ENCODE measurements around the gene CSRNP3. TPM values are rescaled to one million over a fixed set of nuclear protein-coding genes. Genes with fewer than 3 reads are reported as not detected.

Gene CSRNP3
- total and polyA plus RNA-seq, 2 donors (not counting 3 experiments of a cell fraction or from before 2014, with no cell fraction given) = not detected

- dilution Hi-C loops (cut with MboI; ENCODE audit: extremely low pct_ligation_motif_present, low sequenced_read_pairs) (no loop called here), intact Hi-C loops (cut with micrococcal nuclease) (no loop called here)
- H2AFZ ChIP-seq (ENCODE audit: low read depth, low read length) = no peak overlapping the region
- H3K9me3 ChIP-seq (replicated peaks; ENCODE audit: control insufficient read depth, insufficient read depth, low read length) = no peaks in the 10 kb centered on the region
- H3K4me2 ChIP-seq (ENCODE audit: insufficient read depth, low read length) = no peak overlapping the region
- DNase-seq (ENCODE audit: low read depth, low spot score) (no peak), FAIRE-seq (no peak)
- no peak overlapping the region for H3K9ac ChIP-seq (replicated peaks; ENCODE audit: extremely low read depth, insufficient read depth, low read length)
- H3K36me3 ChIP-seq (ENCODE audit: control insufficient read depth in 2 of 2, extremely low read depth in 1 of 2, insufficient read depth in 2 of 2, low read length in 2 of 2) = no peaks in the 10 kb centered on the region
- ChIA-PET POLR2A (no interaction called here), CTCF (interaction anchor here (0.8 to 1.8 kb wide), 3 partner anchors 10 to 671 kb away, joined by 3 to 4 read pairs (median 4); no protein-coding TSS in a partner anchor)
- H3K4me3 ChIP-seq (replicated peaks in 1 of 3; ENCODE audit: insufficient read depth in 1 of 3, low read depth in 1 of 3, low read length in 3 of 3) = no peak overlapping the region
- BruUV-seq (replicated peaks) = no TSS peak
- H4K20me1 ChIP-seq (replicated peaks; ENCODE audit: control insufficient read depth, extremely low read depth, insufficient read depth, low read length) = no peaks in the 10 kb centered on the region
- H3K27me3 ChIP-seq (ENCODE audit: control insufficient read depth in 2 of 2, insufficient read depth in 2 of 2, low read length in 2 of 2) = no peaks in the 10 kb centered on the region
- no peak overlapping the region for H3K27ac ChIP-seq (ENCODE audit: insufficient read depth, low read depth, low read length)
- TF ChIP-seq FOS (IDR thresholded peaks at IDR 0.05; ENCODE audit: borderline replicate concordance, insufficient read depth, low read length) (no peak), MAX (IDR thresholded peaks at IDR 0.05; ENCODE audit: insufficient read depth, insufficient read length) (no peak), JUN (IDR thresholded peaks at IDR 0.05; ENCODE audit: borderline replicate concordance, insufficient read depth, insufficient read length, low read depth) (no peak), POLR2A (IDR thresholded peaks at IDR 0.05; ENCODE audit: low read depth, low read length) (no peak), GATA2 (IDR thresholded peaks at IDR 0.05; ENCODE audit: insufficient read depth, insufficient read length, low read depth, low read length) (no peak), MYC (IDR thresholded peaks at IDR 0.05; ENCODE audit: low read depth, low read length) (no peak), POLR2AphosphoS5 (IDR thresholded peaks at IDR 0.05; ENCODE audit: insufficient read depth, low read depth, low read length) (no peak), EZH2 (IDR thresholded peaks at IDR 0.05; ENCODE audit: borderline replicate concordance, low read depth, low read length, severe bottlenecking) (no peak), CTCF (IDR thresholded peaks at IDR 0.05; ENCODE audit: extremely low read depth in 1 of 2, insufficient read depth in 1 of 2, low read depth in 1 of 2, low read length in 2 of 2) (no peak)
- no peaks in the 10 kb centered on the region for H3K79me2 ChIP-seq (ENCODE audit: control insufficient read depth, insufficient read depth, low read length)
- no peaks in the 10 kb centered on the region for H3K9me1 ChIP-seq (replicated peaks; ENCODE audit: control insufficient read depth, extremely low read depth, insufficient read depth, low read length)
- H3K4me1 ChIP-seq (ENCODE audit: control insufficient read depth, extremely low read depth, insufficient read depth, low read length) = no peaks in the 10 kb centered on the region
Observed at GRCh38 chr2:165681841-165682240, 212.3 kb downstream of the CSRNP3 start.
